Loucy (cell line): Measurements from ENCODE around the gene SRA1.
A peak's percentile ranks its signal among the peaks of the same experiment; 100 is the strongest.

Source experiments
- H2AFZ ChIP-seq: fragments of 200-600 bp; sonication (generic); 2 replicates; pipeline ENCODE4 v1.6.0; 2016; ENCODE audit warnings: antibody characterized with exemption, mild to moderate bottlenecking, low read length, moderate library complexity
- H3F3A ChIP-seq: fragments of 200-600 bp; 2 replicates; pipeline ENCODE4 v1.6.0; 2016; ENCODE audit warnings: antibody characterized with exemption, low read depth, mild to moderate bottlenecking
- H3K27me3 ChIP-seq: fragments of 200-600 bp; sonication (generic); 2 replicates; pipeline ENCODE4 v1.6.1; 2014; ENCODE audit warnings: low read length, mild to moderate bottlenecking; ENCODE audit not compliant: insufficient read depth, poor library complexity, severe bottlenecking
- H3K36me3 ChIP-seq: fragments of 200-600 bp; sonication (generic); 2 replicates; pipeline ENCODE4 v1.6.1; 2016; ENCODE audit warnings: low read length; ENCODE audit not compliant: insufficient read depth
- H3K4me1 ChIP-seq: fragments of 200-600 bp; sonication (generic); 2 replicates; pipeline ENCODE4 v1.5.1; 2014; ENCODE audit warnings: low read length, mild to moderate bottlenecking; ENCODE audit not compliant: insufficient read depth, poor library complexity, severe bottlenecking
- H3K4me2 ChIP-seq: fragments of 200-600 bp; sonication (generic); 2 replicates; pipeline ENCODE4 v1.6.0; 2014; ENCODE audit warnings: antibody characterized with exemption, low read length, low read depth, mild to moderate bottlenecking; ENCODE audit not compliant: poor library complexity, severe bottlenecking
- H3K4me3 ChIP-seq: fragments of 200-600 bp; sonication (generic); 2 replicates; pipeline ENCODE4 v1.5.1; 2014; ENCODE audit warnings: low read length, mild to moderate bottlenecking, mixed read lengths; ENCODE audit not compliant: poor library complexity, severe bottlenecking
- H3K79me2 ChIP-seq: fragments of 200-600 bp; sonication (generic); 2 replicates; pipeline ENCODE4 v1.6.1; 2014; ENCODE audit warnings: low read length; ENCODE audit not compliant: insufficient read depth
- H3K9ac ChIP-seq: fragments of 200-600 bp; sonication (generic); 2 replicates; pipeline ENCODE4 v1.6.0; 2014; ENCODE audit warnings: mild to moderate bottlenecking, low read depth, low read length, moderate library complexity; ENCODE audit not compliant: poor library complexity, severe bottlenecking
- H3K9me2 ChIP-seq: fragments of 200-600 bp; sonication (generic); replicated peaks from 2 replicates; pipeline ENCODE4 v1.6.1; 2016; ENCODE audit warnings: low read depth, low read length, mixed read lengths
- H3K9me3 ChIP-seq: fragments of 200-600 bp; sonication (generic); 2 replicates; pipeline ENCODE4 v1.6.1; 2014; ENCODE audit warnings: mild to moderate bottlenecking, antibody characterized with exemption, low read length, low read depth; ENCODE audit not compliant: insufficient read depth
- H4K20me1 ChIP-seq: fragments of 200-600 bp; sonication (generic); 2 replicates; pipeline ENCODE4 v1.6.0; 2014; ENCODE audit warnings: antibody characterized with exemption, low read length, mild to moderate bottlenecking; ENCODE audit not compliant: insufficient read depth, poor library complexity, severe bottlenecking
- EZH2phosphoT487 ChIP-seq: fragments of 200-600 bp; IDR thresholded peaks from 2 replicates; pipeline ENCODE4 v1.6.1; 2018; ENCODE audit warnings: antibody characterized with exemption, mild to moderate bottlenecking, moderate library complexity, borderline replicate concordance
- TF ChIP-seq, protein P1 (sequence below): fragments of 200-600 bp; sonication (generic); conservative IDR thresholded peaks from 2 replicates; pipeline ENCODE4 v1.5.1; 2014; ENCODE audit warnings: mild to moderate bottlenecking, antibody characterized with exemption, low read length

Gene SRA1

DNA sequence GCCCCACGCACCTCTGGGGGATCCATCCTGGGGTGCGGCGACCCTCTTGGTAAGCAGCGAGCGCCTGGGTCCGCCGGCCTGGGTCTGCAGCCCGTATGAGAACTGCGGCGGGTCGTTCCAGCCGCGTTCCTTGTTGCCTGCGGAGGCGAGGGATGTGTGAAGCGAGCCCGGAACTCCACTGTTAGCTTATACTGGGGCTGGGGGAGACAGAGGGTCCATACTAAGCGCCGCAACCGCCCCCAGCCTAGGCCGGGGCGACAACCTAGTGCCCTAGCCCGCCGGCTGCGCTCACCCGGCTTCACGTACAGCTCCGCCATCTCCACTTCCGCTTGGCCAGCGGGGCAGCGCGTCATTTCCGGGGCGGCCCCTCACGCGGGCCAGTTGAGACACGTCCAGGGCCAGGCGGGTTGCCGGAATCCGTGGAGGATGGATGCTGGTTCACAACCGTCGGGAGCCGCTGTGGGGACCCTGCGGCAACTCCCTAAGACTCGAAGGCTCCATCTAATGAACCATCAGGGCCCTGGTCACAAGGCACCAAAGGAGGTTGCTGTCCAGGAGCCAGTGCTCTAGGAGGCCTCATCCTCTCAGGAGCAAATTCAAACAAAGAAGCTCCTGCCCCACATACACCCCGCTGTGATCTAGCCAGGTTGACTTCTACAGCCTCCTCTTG, at the start of gene SRA1:
Gene SRA1 (minus strand): TSS at position 338 of the 670 bp plus-strand sequence. CDS start 21 bp downstream, at position 317.
- Histone ChIP-seq H3K9me2 (no peaks in the 10 kb centered on the region), H3K4me3 (peak within 1 kb of the TSS; percentile 97), H3K27me3 (peaks cover 5% of the 10 kb centered on the region), H3K9ac (peak within 1 kb of the TSS; percentile 99), H3F3A (no peaks in the 10 kb centered on the region), H2AFZ (peak within 1 kb of the TSS; percentile 20; the same call in 1 of the 2 replicates), H4K20me1 (peaks cover 7% of the 10 kb centered on the region), H3K36me3 (no peaks in the 10 kb centered on the region), H3K4me2 (peak within 1 kb of the TSS; percentile 74), H3K9me3 (no peaks in the 10 kb centered on the region), H3K4me1 (peaks cover 42% of the 10 kb centered on the region), H3K79me2 (peaks cover 46% of the 10 kb centered on the region)
- TF ChIP-seq, protein P1, sequence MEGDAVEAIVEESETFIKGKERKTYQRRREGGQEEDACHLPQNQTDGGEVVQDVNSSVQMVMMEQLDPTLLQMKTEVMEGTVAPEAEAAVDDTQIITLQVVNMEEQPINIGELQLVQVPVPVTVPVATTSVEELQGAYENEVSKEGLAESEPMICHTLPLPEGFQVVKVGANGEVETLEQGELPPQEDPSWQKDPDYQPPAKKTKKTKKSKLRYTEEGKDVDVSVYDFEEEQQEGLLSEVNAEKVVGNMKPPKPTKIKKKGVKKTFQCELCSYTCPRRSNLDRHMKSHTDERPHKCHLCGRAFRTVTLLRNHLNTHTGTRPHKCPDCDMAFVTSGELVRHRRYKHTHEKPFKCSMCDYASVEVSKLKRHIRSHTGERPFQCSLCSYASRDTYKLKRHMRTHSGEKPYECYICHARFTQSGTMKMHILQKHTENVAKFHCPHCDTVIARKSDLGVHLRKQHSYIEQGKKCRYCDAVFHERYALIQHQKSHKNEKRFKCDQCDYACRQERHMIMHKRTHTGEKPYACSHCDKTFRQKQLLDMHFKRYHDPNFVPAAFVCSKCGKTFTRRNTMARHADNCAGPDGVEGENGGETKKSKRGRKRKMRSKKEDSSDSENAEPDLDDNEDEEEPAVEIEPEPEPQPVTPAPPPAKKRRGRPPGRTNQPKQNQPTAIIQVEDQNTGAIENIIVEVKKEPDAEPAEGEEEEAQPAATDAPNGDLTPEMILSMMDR = no peak
- no peak for TF ChIP-seq EZH2phosphoT487

- peaks cover 15% of the 10 kb centered on the region for H3K4me1 ChIP-seq
- no peak for TF ChIP-seq EZH2phosphoT487
- TF ChIP-seq, protein P1 = no peak
- H3K9me3 ChIP-seq = no peaks in the 10 kb centered on the region
- no peaks in the 10 kb centered on the region for H4K20me1 ChIP-seq
- no peaks in the 10 kb centered on the region for H3K9me2 ChIP-seq
- H3K9ac ChIP-seq = no peak overlapping the region
- H3F3A ChIP-seq = no peaks in the 10 kb centered on the region
- no peak overlapping the region for H2AFZ ChIP-seq
- no peak overlapping the region for H3K4me3 ChIP-seq
- no peaks in the 10 kb centered on the region for H3K27me3 ChIP-seq
- no peaks in the 10 kb centered on the region for H3K79me2 ChIP-seq
- no peak overlapping the region for H3K4me2 ChIP-seq
- no peaks in the 10 kb centered on the region for H3K36me3 ChIP-seq
These were observed 49.8 kb upstream of the SRA1 start for GRCh38 chr5:140607031-140607430.

DNA sequence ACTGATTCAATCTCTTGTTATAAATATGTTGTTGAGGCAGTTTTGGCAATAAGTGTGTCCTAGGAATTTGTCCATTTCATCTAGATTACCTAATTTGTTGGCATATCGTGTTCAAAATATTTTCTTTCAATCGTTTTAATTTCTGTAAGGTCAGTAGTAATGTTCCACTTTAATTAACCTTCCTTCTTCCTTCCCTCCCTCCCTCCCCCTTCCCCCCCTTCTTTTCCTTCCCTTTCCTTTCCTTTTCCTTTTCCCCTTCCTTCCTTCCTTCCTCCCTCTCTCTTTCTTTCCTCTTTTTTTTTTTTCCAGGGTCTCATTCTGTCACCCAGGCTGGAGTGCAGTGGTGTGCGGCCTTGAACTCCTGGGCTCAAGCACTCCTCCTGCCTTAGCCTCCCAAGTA, 48.6 kb upstream of the SRA1 start:
- Histone ChIP-seq H3F3A (no peaks in the 10 kb centered on the region), H3K4me3 (no peak overlapping the region), H3K36me3 (no peaks in the 10 kb centered on the region), H3K27me3 (no peaks in the 10 kb centered on the region), H3K4me1 (peaks cover 10% of the 10 kb centered on the region), H2AFZ (no peak overlapping the region), H4K20me1 (no peaks in the 10 kb centered on the region), H3K9me3 (no peaks in the 10 kb centered on the region), H3K79me2 (no peaks in the 10 kb centered on the region), H3K9ac (no peak overlapping the region), H3K4me2 (no peak overlapping the region), H3K9me2 (no peaks in the 10 kb centered on the region)
- TF ChIP-seq EZH2phosphoT487 = no peak
- TF ChIP-seq, protein P1 = no peak
